ENCODE results near the gene ACHE.

DNA sequence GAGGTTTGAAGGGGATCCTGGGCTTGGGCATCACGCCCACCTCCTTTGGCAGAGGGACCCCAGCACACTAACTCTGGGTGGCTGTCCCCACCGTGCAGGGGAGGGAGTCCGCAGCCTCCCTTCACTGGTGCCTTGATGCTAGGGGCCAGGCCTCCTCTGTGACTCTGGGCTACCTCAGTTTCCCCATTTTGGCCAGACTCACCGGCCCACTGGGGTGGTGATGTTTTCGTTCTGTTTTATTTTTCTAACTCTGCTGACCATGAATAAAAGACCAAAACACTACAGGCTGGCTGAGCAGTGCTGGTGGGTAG is 29.0 kb downstream of the ACHE start:
- TF ChIP-seq CTCF (IDR thresholded peaks at IDR 0.05) (no peak), POLR2AphosphoS5 (IDR thresholded peaks at IDR 0.05) (no peak)

Data from upper lobe of left lung (tissue), 4 donors.